ENCODE measurements around the gene MPDZ. TPM values are rescaled to one million over a fixed set of nuclear protein-coding genes. Genes with fewer than 3 reads are reported as not detected.
"Not testable (repeated sequence)": the region's sequence is repeated elsewhere in the genome, so short reads cannot be mapped to it uniquely, and the experiment has no call there.

The MPDZ gene
- total RNA-seq, 1 donor: 41.0 TPM

DNA sequence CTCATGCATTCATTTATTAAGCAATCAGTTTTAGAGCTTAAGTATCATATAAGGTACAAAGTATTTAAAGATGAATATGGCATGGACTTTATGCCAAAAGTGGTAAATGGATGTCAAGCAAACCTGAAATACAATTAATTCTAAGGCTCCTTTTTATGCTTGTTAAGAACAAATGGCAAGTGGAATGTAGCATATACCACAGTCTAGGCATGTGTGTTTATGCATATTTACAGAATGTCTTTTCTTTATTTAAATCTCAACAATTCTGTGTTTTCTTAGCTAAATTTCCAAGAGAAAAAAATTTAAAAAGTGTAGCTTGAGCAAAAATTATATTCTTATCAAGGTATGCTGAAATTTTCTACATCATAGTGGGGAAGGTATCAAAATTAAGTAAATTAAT is 39.8 kb downstream of the MPDZ start:
- H3K4me3 ChIP-seq (ENCODE audit: low read depth, low read length): no peak overlapping the region
- no peak for DNase-seq (ENCODE audit: low read depth)
- TF ChIP-seq, protein P1, sequence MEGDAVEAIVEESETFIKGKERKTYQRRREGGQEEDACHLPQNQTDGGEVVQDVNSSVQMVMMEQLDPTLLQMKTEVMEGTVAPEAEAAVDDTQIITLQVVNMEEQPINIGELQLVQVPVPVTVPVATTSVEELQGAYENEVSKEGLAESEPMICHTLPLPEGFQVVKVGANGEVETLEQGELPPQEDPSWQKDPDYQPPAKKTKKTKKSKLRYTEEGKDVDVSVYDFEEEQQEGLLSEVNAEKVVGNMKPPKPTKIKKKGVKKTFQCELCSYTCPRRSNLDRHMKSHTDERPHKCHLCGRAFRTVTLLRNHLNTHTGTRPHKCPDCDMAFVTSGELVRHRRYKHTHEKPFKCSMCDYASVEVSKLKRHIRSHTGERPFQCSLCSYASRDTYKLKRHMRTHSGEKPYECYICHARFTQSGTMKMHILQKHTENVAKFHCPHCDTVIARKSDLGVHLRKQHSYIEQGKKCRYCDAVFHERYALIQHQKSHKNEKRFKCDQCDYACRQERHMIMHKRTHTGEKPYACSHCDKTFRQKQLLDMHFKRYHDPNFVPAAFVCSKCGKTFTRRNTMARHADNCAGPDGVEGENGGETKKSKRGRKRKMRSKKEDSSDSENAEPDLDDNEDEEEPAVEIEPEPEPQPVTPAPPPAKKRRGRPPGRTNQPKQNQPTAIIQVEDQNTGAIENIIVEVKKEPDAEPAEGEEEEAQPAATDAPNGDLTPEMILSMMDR (IDR thresholded peaks at IDR 0.05; ENCODE audit: insufficient read depth, low read length): no peak

GRCh38 chr9:13239208-13239607 is 40.3 kb downstream of the MPDZ start:
- TF ChIP-seq, protein P1 (IDR thresholded peaks at IDR 0.05; ENCODE audit: insufficient read depth, low read length): no peak
- no peak overlapping the region for H3K4me3 ChIP-seq (ENCODE audit: low read depth, low read length)
- no peak for DNase-seq (ENCODE audit: low read depth)

DNA sequence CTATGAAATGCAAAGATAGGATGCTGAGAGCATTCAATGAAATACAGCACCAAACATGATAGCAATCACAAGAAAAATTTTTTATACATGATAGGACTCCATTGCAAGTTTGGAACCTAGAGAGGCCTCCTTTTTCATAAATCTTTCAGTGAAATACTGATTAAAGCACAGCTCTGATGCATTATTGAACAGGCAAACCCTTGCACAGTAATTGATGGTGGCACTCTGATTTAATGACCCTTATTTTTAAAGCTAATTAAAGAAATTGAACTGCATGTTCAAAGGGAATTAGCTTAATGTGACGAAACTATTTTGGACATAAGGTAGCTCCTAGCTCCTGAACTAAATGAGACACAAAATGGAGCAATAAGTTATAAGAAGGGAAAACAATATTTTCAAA is 44.6 kb downstream of the MPDZ start:
- DNase-seq (ENCODE audit: low read depth): no peak
- TF ChIP-seq, protein P1 (IDR thresholded peaks at IDR 0.05; ENCODE audit: insufficient read depth, low read length): no peak
- no peak overlapping the region for H3K4me3 ChIP-seq (ENCODE audit: low read depth, low read length)

DNA sequence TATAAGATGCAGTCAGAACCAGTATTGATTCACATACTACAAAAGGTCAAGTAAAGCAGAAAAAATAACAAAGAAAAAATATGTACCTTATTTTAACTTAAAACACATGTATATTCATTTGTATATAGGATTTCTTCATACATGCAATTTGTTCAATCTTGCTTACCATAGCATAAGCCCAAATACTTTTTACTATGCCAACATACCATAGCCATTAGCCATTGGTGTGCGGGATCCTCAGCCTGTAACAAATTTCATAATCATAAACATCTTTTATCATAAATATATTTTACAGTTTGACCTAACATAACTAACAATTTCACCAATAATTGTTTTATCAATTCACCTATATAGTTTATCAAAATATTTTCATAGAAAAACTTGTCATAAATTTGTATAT is 51.1 kb downstream of the MPDZ start:
- H3K4me3 ChIP-seq (ENCODE audit: low read depth, low read length): no peak overlapping the region
- DNase-seq (ENCODE audit: low read depth): no peak
- TF ChIP-seq, protein P1 (IDR thresholded peaks at IDR 0.05; ENCODE audit: insufficient read depth, low read length): no peak

DNA sequence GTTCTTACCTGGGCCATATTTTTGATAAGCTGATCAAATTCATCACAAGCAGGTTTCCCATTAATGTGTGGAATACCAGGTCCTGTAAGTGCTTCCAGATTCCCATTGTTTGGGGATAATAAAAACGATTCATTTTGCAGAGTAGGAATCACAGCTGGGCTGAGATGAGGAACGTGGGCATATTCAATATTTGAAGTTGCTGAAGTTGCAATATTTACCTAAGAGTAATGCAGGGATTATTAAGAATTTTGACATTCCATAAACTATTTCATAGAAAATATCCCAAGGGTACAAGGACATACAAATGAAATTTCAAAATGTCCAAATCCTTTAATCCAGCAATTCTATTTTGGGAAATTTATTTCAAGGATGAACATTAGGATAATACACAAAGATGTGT is 55.1 kb downstream of the MPDZ start:
- TF ChIP-seq, protein P1 (IDR thresholded peaks at IDR 0.05; ENCODE audit: insufficient read depth, low read length): no peak
- no peak overlapping the region for H3K4me3 ChIP-seq (ENCODE audit: low read depth, low read length)
- DNase-seq (ENCODE audit: low read depth): no peak

DNA sequence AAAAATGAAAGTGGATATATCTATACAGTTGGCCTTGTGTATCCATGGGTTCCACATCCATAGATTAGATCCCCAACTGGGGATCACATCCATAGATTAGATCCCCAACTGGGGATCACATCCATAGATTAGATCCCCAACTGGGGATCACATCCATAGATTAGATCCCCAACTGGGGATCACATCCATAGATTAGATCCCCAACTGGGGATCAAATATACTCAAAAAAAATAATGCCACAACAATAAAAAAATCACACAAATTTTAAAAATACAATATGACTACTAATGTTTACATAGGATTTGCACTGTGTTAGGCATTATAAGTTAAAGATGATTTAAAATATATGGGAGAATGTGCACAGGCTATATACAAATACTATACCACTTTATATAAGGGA is 56.8 kb downstream of the MPDZ start:
- not testable (repeated sequence) for H3K4me3 ChIP-seq (ENCODE audit: low read depth, low read length); DNase-seq (ENCODE audit: low read depth)

DNA sequence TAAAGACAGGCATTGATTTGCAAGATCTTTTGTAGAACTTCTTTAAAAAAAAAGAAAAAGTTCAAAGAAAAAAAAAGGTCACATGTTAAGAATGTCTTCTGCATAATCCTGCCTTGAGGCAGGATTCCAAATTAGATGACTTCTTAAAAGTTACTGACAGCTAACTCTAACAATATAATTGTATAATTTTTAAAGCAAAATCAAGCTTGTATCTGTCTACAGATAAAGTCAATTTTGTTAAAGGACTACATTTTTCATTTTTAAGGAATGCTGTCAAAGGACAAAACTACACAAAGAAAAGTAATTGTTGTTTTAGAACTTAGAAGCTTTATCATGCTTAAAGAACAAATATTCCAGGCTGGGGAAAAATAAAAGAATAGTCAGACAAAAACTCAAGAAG is 57.8 kb downstream of the MPDZ start:
- DNase-seq (ENCODE audit: low read depth): no peak
- TF ChIP-seq, protein P1 (IDR thresholded peaks at IDR 0.05; ENCODE audit: insufficient read depth, low read length): no peak
- no peak overlapping the region for H3K4me3 ChIP-seq (ENCODE audit: low read depth, low read length)
